ENCODE data around the gene ZMIZ2.

- TF ChIP-seq CTCF (IDR thresholded peaks at IDR 0.05 in 2 of 3, conservative IDR thresholded peaks at IDR 0.05 in 1 of 3; ENCODE audit: borderline replicate concordance in 1 of 3, insufficient read depth in 1 of 3, low read depth in 2 of 3, low read length in 2 of 3) (no peak), CEBPB (IDR thresholded peaks at IDR 0.05; ENCODE audit: low read depth) (no peak), MAX (IDR thresholded peaks at IDR 0.05) (no peak), ZNF274 (IDR thresholded peaks at IDR 0.05; ENCODE audit: low read depth, low read length) (no peak), TCF7L2 (IDR thresholded peaks at IDR 0.05; ENCODE audit: borderline replicate concordance, extremely low read depth, insufficient read depth, insufficient read length) (no peak), EZH2phosphoT487 (IDR thresholded peaks at IDR 0.05; ENCODE audit: borderline replicate concordance) (no peak), POLR2A (IDR thresholded peaks at IDR 0.05; ENCODE audit: borderline replicate concordance, extremely low read depth, insufficient read depth, insufficient read length) (no peak), REST (IDR thresholded peaks at IDR 0.05; ENCODE audit: low read depth) (no peak), EGR1 (IDR thresholded peaks at IDR 0.05; ENCODE audit: low read depth) (no peak), ZBTB33 (IDR thresholded peaks at IDR 0.05; ENCODE audit: extremely low read depth, insufficient replicate concordance, low read length) (no peak), EZH2 (IDR thresholded peaks at IDR 0.05) (no peak), POLR2AphosphoS5 (IDR thresholded peaks at IDR 0.05; ENCODE audit: low read depth, low read length) (no peak; the same call in 1 of the 2 replicates), YY1 (IDR thresholded peaks at IDR 0.05; ENCODE audit: extremely low read depth, insufficient replicate concordance, low read depth, low read length) (no peak), SIN3A (IDR thresholded peaks at IDR 0.05; ENCODE audit: low read depth) (no peak)
Measured at GRCh38 chr7:44801890-44802289, 53.2 kb downstream of the ZMIZ2 start.

Measured in HCT116 (cell line).